ENCODE data around the gene ICAM4. TPM values are rescaled to one million over a fixed set of nuclear protein-coding genes. Genes with fewer than 3 reads are reported as not detected.

Gene ICAM4
- polyA plus RNA-seq, 1 donor from 2014 or later = not detected

- peaks cover 33% of the 10 kb centered on the region for H3K27me3 ChIP-seq (ENCODE audit: insufficient read depth, low read depth, low read length)
- H4K20me1 ChIP-seq (ENCODE audit: insufficient read depth) = no peaks in the 10 kb centered on the region
- H3K36me3 ChIP-seq (ENCODE audit: insufficient read depth, low read length) = no peaks in the 10 kb centered on the region
- no peak overlapping the region for H3K4me3 ChIP-seq (ENCODE audit: low read length)
- H3K79me2 ChIP-seq (replicated peaks; ENCODE audit: insufficient read depth, low read length) = no peaks in the 10 kb centered on the region
- no peaks in the 10 kb centered on the region for H3K9me2 ChIP-seq (ENCODE audit: insufficient read depth, low read length)
- H3K9me3 ChIP-seq (ENCODE audit: low read length) = no peaks in the 10 kb centered on the region
- no peak overlapping the region for H3K27ac ChIP-seq (ENCODE audit: low read length)
- H3F3A ChIP-seq (ENCODE audit: insufficient read depth, low read length, poor library complexity, severe bottlenecking) = no peaks in the 10 kb centered on the region
- TF ChIP-seq EZH2 (IDR thresholded peaks at IDR 0.05; ENCODE audit: borderline replicate concordance, insufficient read depth, low read length, poor library complexity, severe bottlenecking) = no peak
- TF ChIP-seq CTCF (IDR thresholded peaks at IDR 0.05; ENCODE audit: poor library complexity, severe bottlenecking) = no peak
- no peak for TF ChIP-seq EP300 (conservative IDR thresholded peaks at IDR 0.05; ENCODE audit: poor library complexity, severe bottlenecking)
- TF ChIP-seq MXI1 (conservative IDR thresholded peaks at IDR 0.05; ENCODE audit: poor library complexity, severe bottlenecking) = no peak
- H3K9ac ChIP-seq (ENCODE audit: low read length) = no peak overlapping the region
- H3K4me2 ChIP-seq (ENCODE audit: low read length) = no peak overlapping the region
- H2AFZ ChIP-seq (ENCODE audit: low read depth, low read length) = no peak overlapping the region
Observed at GRCh38 chr19:10283301-10284064, 3.3 kb upstream of the ICAM4 start.

- Histone ChIP-seq H3K9me2 (ENCODE audit: insufficient read depth, low read length) (no peaks in the 10 kb centered on the region), H4K20me1 (ENCODE audit: insufficient read depth) (no peaks in the 10 kb centered on the region), H3K4me3 (ENCODE audit: low read length) (no peak overlapping the region), H2AFZ (ENCODE audit: low read depth, low read length) (no peak overlapping the region), H3F3A (ENCODE audit: insufficient read depth, low read length, poor library complexity, severe bottlenecking) (no peaks in the 10 kb centered on the region), H3K27me3 (ENCODE audit: insufficient read depth, low read depth, low read length) (peaks cover 42% of the 10 kb centered on the region), H3K4me2 (ENCODE audit: low read length) (no peak overlapping the region), H3K36me3 (ENCODE audit: insufficient read depth, low read length) (no peaks in the 10 kb centered on the region), H3K79me2 (replicated peaks; ENCODE audit: insufficient read depth, low read length) (no peaks in the 10 kb centered on the region), H3K9me3 (ENCODE audit: low read length) (no peaks in the 10 kb centered on the region), H3K27ac (ENCODE audit: low read length) (no peak overlapping the region), H3K9ac (ENCODE audit: low read length) (no peak overlapping the region)
- TF ChIP-seq RAD21 (conservative IDR thresholded peaks at IDR 0.05) = no peak
- no peak for TF ChIP-seq TAF1 (IDR thresholded peaks at IDR 0.05; ENCODE audit: low read depth)
- TF ChIP-seq MXI1 (conservative IDR thresholded peaks at IDR 0.05; ENCODE audit: poor library complexity, severe bottlenecking) = no peak
- no peak for TF ChIP-seq CTCF (IDR thresholded peaks at IDR 0.05; ENCODE audit: poor library complexity, severe bottlenecking)
- no peak for TF ChIP-seq EP300 (conservative IDR thresholded peaks at IDR 0.05; ENCODE audit: poor library complexity, severe bottlenecking)
- no peak for TF ChIP-seq REST (IDR thresholded peaks at IDR 0.05; ENCODE audit: borderline replicate concordance)
Observed at GRCh38 chr19:10284065-10284959, 2.4 kb upstream of the ICAM4 start.

All from neural cell (in vitro differentiated cells).